Measurements from ENCODE around the gene NAXD.

DNA sequence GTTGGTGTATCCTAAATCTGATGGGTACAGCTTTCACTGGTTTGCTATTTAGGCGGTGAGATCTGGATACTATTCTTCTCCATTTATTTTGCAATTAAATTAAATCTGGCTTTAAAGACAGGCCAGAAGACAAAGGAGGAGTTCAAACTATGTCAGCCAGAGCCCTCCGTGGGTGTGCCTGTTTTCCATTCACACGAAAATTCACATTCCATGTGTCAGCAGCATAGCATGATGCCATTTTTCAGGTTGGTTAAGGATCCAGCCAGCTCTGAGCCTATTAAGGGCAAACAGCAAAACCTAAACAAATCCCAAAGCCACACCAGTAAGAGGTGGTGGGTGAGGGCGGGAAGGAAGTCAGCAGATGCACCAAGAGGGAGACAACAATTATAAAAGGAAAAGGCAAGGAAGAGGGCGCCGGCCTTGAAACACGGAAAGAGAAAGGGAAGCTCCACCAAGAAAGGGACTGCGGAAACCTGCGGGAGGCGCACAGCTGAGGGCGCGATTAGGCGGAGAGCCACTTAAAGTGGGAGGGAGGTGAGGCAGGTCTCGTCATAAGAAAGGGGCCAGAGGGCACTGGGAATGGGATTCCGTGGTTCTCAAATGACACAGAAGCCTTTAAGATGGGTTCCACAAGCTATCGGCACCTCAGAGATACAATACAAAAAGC lies 47.6 kb downstream of the NAXD start:
- TF ChIP-seq, protein P1, sequence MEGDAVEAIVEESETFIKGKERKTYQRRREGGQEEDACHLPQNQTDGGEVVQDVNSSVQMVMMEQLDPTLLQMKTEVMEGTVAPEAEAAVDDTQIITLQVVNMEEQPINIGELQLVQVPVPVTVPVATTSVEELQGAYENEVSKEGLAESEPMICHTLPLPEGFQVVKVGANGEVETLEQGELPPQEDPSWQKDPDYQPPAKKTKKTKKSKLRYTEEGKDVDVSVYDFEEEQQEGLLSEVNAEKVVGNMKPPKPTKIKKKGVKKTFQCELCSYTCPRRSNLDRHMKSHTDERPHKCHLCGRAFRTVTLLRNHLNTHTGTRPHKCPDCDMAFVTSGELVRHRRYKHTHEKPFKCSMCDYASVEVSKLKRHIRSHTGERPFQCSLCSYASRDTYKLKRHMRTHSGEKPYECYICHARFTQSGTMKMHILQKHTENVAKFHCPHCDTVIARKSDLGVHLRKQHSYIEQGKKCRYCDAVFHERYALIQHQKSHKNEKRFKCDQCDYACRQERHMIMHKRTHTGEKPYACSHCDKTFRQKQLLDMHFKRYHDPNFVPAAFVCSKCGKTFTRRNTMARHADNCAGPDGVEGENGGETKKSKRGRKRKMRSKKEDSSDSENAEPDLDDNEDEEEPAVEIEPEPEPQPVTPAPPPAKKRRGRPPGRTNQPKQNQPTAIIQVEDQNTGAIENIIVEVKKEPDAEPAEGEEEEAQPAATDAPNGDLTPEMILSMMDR (IDR thresholded peaks at IDR 0.05), result no peak
- TF ChIP-seq EP300 (IDR thresholded peaks at IDR 0.05), result no peak
- TF ChIP-seq POLR2AphosphoS5 (IDR thresholded peaks at IDR 0.05), result no peak

All from gastroesophageal sphincter (tissue), 3 donors.